Measurements from ENCODE around the gene NAT9.

DNA sequence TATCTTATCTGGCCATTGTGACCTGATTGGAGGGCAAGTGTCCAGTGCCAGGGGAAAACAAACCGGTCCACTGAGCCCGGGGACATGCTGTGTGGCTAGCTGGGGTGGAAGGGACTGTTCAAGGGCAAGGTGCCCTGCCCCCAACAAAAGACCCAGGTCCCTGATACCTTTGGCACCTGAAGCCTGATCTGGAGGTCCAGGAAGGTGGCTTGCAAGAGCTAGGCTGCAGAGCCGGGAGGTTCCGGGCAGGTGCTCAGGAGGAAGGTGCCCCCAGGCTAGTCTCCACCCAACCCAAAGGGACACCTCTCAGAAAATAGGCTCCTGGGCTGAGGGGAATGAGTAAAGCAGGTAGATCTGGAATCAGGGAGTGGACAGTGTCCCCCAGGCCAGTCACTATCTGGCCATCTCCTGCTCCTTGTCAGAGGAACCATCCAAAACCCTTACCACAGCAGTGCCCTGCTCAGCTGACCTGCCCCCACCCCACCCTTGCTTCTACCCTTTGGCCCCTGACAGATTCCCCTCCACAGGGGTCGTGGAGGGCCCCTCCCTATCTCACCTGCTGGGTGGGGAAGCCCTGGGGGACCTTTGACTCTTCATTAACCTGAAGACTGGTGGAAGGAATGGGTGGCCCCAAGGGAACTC lies 6.2 kb downstream of the NAT9 start:
- TF ChIP-seq, protein P1, sequence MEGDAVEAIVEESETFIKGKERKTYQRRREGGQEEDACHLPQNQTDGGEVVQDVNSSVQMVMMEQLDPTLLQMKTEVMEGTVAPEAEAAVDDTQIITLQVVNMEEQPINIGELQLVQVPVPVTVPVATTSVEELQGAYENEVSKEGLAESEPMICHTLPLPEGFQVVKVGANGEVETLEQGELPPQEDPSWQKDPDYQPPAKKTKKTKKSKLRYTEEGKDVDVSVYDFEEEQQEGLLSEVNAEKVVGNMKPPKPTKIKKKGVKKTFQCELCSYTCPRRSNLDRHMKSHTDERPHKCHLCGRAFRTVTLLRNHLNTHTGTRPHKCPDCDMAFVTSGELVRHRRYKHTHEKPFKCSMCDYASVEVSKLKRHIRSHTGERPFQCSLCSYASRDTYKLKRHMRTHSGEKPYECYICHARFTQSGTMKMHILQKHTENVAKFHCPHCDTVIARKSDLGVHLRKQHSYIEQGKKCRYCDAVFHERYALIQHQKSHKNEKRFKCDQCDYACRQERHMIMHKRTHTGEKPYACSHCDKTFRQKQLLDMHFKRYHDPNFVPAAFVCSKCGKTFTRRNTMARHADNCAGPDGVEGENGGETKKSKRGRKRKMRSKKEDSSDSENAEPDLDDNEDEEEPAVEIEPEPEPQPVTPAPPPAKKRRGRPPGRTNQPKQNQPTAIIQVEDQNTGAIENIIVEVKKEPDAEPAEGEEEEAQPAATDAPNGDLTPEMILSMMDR (IDR thresholded peaks at IDR 0.05): no peak
- TF ChIP-seq EP300 (IDR thresholded peaks at IDR 0.05): no peak
